HG03159 (cell line): Measurements from ENCODE around the gene SLC2A5.
A peak's percentile ranks its signal among the peaks of the same experiment; 100 is the strongest.
"Not testable (repeated sequence)": the region's sequence is repeated elsewhere in the genome, so short reads cannot be mapped to it uniquely, and the experiment has no call there.

Experiments used
- ATAC-seq: cut with Tn5 transposase; IDR thresholded peaks from one replicate; pipeline ENCODE4 v1.9.1; 2021; ENCODE audit warnings: mild to moderate bottlenecking, moderate library complexity; ENCODE audit not compliant: unreplicated experiment

Gene SLC2A5, protein sequence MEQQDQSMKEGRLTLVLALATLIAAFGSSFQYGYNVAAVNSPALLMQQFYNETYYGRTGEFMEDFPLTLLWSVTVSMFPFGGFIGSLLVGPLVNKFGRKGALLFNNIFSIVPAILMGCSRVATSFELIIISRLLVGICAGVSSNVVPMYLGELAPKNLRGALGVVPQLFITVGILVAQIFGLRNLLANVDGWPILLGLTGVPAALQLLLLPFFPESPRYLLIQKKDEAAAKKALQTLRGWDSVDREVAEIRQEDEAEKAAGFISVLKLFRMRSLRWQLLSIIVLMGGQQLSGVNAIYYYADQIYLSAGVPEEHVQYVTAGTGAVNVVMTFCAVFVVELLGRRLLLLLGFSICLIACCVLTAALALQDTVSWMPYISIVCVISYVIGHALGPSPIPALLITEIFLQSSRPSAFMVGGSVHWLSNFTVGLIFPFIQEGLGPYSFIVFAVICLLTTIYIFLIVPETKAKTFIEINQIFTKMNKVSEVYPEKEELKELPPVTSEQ

DNA sequence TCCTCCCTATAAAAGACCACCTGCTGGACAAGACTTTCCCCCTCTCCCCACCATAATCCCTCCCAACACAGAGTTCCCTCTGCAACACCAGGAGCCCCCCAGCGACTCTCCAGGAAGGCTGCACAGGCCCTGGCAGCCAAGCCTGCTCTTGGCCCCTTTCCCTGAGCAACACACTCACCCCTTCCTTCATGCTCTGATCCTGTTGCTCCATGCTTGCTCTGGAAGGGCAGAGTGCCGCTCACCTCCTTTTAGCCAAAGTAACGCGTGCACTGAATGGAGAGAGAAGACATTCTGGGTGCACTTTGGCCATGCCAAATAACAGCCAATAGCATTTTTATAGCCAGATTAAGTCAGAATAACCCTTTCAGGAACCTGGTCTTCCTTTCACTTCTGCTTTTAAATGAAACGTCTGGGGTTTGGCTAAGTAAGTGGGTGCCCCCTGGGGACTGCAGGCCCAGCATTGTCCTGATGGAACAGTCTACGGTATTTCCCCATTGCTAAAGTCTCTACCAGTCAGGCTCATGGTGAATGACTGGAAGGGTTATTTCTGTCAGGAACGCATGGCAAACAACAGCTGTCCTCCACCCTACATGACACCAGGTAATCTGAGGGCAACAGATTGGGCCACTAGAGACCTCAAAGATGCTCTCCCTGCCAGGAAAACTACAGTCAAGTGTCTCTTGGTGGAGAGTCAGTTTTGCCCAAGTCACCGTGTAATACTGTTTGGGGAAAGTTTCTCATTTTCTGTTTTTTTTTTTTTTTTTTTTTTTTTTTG is at the start of gene SLC2A5:
SLC2A5 (minus strand) TSS at position 310 of the 775 bp plus-strand sequence; CDS start at position 211, 99 bp downstream.
- ATAC-seq = peak; percentile 91

DNA sequence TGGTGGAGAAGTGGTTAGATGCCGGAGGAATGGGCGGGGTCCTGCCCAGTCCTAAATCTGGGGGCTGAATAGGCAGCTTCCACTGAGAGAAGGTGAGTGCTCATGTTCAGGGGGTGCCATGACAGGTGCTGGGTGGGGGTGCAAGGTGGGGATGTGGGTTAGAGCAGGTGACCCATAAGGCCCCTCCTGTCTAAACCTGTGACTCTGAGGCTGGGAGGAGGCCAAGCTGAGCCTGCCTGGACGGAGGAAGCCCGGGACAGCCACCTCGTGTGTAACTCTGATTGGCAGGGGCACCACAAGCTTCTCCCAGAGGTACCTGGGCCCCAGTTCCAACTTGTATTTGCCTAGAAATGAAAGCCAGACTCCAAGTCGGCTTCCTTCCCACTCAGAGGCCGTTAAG is 48.8 kb upstream of the SLC2A5 start:
- ATAC-seq = no peak

DNA sequence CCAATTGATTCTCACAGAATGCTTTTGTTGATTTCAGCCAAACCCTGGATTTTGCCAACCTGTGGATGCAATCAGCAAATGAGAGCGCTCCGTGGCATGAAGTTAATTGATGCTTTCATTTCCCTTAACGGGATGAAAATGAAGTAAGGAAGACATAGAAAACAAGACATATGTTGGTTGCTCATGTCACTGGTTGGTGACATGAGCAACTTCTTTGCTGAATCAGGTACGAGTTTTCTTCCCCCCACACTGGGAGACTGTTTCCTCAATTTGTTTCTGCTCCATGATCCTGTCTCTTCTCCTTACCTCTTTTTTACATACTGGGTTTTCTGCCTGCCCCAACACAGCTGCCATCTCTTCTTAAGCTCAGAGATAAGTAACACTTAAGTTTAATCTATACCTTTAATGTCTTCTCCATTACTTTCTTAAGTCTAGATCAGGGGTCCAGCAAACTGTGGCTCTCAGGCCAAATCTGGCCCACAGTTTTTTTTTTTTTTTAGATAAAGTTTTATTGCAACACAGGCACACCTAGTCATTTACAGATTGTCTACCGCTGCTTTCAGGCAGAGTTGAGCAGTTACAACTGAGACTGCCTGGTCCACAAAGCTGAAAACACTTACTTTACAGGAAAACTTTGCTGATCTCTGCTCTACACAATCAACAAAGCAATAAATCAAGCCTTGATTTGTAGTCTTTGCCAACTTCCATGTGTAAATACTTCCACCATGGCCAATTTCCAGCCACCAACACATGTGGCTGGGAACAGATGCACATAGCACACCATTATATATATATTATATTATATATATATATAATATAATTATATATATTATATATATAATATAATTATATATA is 46.1 kb upstream of the SLC2A5 start:
- ATAC-seq = no peak

DNA sequence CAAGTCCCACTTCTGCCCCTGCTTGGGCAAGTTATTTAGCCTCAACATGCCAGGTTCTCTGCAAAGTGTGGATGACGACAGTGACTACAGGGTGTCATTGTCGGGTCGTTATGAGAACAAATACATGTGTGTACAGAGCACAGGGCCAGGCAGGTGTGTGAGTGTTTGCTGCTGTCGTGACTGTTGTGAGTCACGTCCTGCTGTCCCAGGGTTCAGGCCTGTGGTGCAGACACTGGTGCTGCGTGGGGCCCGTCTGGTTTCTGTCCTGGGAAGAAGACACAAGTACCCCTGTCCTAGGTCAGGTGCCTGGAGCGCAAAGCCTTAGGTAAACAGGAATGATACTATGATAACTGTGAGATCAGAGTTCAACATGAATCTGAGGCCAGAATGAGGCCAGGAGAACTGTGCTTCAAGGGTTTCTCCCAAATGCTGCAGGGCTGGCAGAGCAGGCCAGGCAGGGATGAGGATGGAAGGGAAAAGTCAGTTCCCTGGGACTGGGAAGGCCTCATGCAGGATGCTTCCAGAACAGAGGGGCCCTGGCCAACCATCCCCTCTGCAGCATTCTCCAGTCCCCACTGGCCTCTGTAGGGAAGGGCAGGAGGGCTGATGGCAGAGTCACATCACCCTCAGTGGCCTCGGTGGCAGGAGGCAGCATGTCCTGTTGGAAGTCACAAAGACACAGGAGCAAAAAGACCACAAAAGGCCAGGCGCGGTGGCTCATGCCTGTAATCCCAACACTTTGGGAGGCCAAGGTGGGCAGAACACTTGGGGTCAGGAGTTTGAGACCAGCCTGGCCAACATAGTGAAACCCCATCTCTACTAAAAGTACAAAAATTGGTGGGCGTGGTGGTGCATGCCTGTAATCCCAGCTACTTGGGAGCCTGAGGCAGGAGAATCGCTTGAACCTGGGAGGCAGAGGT is 43.8 kb upstream of the SLC2A5 start:
- ATAC-seq = no peak

DNA sequence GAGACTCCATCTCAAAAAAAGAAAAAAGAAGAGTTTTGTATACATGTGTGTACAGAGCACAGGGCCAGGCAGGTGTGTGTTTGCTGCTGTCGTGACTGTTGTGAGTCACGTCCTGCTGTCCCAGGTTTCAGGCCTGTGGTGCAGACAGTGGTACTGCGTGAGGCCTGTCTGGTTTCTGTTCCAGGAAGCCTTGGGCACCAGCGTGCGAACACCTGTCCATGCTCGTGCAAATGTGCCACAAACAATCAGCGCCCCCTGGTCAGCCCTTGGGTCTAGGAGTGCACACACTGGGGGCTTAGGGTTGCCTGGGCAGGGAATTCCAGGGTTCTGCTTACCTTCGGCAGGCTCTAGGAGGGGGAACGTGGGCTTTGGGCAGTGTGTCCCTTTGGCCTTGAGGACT is 42.5 kb upstream of the SLC2A5 start:
- no peak for ATAC-seq

DNA sequence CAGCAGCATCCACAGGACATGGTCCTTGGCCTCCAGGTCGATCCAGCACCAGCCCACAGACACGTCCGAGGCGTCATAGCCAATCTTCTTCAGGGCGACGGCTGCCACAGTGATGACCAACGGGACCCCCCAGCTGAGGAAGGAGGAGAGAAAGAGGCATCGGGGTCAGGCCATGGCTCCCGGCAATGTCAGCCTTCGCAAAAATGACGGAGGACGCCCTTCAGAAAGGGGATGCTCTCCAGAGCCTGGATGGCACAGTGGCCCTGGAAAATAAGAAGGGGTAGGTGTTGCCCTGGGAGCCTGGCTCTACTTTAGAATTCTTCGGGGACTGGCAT is 41.9 kb upstream of the SLC2A5 start:
- no peak for ATAC-seq

DNA sequence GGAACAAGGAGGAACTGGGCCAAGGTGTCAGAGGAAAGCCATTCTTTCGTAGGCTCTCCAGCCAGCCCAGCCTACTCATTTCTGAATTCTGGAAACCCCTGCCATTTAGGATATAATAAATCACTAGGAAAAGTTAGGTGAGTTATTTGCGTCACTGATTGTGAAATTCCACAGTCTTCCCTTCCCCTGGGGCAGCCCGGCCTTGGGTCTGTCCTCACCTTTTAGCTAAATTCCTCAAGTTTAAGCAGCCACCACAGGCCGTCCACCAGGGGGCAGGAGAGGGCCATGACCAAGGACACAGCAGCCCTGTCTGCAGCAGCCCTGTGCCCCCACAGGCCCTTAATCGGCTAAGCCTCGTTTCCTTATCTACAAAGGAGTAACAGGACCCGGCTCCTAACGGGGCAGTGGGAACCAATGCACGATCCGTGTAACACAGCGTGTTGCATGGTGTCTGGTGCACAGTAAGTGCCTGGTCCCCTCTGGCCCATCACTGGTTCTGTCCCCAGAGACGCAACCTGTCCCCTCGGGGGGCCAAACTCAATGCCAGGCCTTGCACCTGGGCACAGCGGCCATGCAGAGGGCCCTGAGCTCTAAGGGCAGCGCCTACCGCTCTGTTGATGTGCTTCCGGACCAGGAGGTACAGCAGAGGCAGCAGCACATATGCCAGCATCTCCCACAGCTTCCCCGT is 41.4 kb upstream of the SLC2A5 start:
- ATAC-seq = no peak

DNA sequence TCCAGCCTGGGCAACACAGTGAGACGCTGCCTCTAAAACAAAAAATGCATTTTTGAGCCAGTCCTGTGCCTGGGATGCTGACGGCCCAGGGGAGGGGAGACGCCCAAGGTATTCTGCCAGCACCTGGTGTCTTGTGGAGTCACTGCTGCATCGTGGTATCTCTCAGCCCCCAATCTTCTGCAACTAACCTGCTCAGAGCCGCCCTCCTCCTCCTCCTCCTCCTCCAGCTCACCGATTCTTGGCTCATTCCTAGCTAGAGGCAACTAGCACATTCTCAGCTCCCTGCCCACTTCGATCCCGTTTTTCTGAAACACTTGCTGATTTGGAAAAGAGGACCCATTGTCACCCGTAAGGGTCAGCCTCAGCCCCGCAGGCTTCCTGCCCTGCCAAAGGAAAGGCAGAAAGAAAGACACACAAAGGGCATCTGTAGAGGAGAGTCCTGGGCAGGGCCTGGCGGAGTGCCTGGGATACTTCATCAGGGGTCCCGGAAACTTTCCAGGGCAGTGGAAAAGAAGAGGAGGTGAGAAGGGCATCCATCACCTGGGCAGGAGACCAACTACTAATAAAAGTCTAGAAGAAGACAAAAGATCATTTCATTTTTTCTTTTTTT is 38.7 kb upstream of the SLC2A5 start:
- no peak for ATAC-seq

DNA sequence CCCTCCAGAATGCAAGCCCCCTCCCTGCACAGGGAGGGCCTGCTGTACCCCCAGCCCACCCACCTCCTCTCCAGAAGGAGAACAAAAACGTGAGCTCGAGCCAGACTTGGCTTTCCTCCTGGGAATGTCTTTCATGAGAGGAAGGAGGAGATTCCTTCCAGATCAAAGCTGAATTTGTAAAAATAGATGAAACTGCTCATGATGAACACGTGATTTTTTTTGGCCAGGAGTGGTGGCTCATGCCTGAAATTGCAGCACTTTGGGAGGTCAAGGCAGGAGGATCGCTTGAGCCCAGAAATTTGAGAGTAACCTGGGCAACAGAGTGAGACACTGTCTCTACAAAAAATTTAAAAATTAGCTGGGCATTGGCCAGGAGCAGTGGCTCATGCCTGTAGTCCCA is 37.7 kb upstream of the SLC2A5 start:
- no peak for ATAC-seq

DNA sequence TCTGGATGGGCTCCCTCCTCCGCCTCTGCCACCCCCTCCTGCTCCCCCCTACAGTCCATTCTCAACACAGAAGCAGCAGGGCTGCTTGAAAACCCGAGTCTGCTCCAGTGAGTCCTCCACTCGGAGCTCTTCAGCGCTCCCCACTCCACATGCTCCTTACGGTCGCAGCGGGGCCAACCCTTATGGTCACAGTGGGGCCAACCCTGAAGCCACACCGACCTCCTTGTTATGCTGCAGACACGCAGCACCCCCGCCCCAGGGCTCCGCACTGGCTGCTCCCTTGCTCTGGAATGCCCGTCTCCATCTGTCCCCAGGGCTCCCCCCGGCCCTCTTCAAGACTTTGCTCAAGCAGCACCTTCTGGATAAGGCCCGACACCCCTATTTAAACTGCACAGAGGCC is 36.9 kb upstream of the SLC2A5 start:
- no peak for ATAC-seq

DNA sequence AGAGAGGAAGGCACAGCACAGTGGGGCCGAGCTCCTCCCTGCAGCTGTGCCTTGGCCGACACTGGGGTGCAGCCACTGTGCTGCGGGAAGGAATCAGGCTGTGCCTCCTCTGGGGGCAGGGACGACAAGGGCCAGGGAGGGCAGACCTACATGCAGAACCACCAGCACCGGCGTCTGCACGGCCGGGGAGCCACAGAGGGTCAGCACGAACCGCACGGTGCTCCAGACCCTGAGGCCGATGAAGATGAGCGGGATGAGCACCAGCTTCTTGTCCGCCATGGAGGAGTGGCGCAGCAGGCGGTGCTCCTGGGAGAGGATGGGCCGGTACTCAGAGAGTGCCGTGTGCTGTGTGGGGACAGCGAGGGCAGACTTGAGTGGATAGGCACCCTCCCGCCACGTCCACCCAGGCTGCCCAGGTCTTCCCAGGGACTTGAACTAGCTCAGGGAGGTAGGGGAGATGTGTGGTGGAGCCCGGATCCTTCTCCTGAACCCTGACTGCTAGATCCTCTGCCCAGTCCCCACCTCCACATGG is 36.0 kb upstream of the SLC2A5 start:
- ATAC-seq = no peak

DNA sequence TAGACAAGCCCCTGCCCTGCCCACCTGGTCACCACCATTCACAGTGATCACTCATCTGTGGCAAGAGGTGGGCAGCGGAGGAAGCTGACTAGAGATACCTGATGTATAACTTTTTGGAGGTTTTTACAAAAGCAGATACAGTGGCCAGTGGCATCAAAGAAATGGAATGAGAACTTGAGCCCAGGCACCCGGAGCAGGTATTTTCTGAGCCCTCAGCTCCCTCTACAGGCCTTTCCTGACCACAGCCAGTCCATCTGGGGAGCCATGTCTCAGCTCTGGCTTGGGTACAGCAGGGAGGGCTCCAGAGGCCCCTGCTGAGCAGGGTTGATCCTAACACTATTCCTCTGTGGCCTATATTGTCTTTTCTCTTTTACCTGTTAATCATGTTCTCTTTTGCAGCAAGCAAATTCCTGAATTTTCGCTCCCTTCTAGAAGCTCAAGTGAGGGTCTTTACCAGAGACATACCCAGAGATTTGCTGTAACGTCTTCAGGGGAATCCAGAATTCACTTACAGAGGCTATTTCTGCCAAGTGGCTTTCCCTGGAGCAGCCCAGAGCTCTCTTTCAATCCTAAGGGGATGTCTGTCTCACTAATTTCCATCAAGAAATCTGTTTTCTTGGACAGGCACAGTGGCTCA is 32.2 kb upstream of the SLC2A5 start:
- peak; percentile 48 for ATAC-seq

DNA sequence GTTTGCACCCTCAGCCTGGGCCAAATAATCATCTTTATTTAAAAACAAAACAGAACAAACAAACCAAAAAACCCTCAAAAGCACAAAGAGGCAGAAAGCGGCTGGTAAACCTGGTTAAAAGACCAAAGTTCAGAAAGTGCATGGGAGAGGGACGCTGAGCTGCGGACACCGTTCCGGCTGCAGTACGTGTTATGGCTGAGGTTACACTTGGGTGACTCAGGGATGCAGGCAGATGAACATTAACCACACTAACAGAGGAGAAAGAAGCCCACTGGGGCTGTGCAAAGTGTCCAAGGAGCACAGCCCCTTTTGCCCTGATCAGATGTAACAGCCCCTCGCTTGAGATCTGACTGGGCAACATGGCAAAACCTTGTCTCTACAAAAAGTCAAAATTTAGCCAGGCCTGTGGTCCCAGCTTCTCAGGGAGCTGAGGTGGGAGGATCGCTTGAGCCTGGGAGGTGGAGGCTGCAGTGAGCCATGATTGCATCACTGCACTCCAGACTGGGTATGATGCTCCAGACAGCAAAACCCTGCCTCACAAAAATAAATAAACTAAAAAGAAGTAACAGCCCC is 31.1 kb upstream of the SLC2A5 start:
- ATAC-seq = no peak

DNA sequence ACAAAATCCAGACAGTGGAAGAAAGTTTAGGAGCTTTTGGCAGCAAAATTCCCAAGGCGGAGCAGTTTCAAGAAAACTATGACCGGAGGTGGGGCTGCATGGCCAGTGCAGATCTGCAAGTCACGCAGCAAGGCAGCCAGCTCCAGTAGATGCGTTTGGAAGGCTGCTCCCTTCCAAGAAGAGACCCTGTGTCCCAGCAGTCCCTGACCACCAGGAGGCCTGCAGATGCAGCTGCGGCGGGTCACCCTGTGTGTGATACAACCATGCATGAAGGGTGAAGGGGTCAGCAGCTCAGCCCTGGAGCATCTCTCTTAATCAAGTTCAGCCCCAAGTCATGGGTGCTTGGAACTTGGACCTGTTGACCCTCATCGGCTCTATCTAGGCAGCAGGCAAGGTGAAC is 30.1 kb upstream of the SLC2A5 start:
- no peak for ATAC-seq

DNA sequence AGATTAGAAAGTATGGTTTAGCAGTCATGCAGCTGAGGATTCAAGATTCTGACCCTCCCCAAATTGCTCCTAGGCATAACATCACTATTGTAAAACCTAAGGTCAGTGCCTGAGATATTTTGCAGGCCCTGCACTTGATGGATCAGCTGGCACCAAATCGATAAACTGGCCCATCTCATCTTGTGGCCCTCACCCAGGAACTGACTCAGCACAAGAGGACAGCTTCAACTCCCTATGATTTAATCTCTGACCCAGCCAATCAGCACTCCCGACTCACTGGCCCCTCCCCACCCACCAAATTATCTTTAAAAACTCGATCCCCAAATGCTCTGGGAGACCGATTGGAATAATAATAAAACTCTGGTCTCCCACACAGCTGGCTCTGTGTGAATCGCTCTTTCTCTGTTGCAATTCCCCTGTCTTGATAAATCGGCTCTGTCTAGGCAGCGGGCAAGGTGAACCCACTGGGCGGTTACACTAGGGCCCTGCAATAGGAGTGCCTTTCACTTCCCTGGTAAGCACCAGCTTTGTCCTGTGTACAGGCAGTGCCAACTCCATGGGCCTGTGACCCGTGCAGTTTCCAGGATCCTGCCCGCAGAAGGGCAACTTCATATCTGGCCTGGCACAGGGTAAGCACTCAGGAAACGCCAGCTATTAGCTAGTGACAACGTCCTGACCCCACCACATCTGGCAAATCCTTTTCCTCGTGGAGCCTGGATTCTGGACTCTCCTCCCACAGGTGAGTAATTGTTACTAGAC is 28.7 kb upstream of the SLC2A5 start:
- no peak for ATAC-seq

DNA sequence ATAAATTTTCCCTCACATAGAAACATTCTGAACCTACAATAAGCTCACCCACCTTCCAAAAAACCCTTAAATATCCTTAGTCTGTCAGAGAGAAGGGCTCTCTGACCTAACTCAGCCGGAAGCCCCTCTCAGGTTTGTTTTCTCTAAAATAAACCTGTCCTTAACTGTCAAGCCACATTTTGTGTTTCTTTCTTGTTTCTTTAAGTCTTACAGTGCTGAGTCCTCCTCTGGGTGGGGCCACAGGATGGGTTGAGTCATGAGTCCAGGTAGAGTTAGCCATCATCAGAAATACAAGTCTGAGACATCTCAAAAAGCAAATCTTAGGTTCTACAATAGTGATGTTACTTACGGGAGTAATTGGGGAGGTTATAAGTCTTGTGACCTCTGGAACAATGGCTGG is 26.4 kb upstream of the SLC2A5 start:
- no peak for ATAC-seq

DNA sequence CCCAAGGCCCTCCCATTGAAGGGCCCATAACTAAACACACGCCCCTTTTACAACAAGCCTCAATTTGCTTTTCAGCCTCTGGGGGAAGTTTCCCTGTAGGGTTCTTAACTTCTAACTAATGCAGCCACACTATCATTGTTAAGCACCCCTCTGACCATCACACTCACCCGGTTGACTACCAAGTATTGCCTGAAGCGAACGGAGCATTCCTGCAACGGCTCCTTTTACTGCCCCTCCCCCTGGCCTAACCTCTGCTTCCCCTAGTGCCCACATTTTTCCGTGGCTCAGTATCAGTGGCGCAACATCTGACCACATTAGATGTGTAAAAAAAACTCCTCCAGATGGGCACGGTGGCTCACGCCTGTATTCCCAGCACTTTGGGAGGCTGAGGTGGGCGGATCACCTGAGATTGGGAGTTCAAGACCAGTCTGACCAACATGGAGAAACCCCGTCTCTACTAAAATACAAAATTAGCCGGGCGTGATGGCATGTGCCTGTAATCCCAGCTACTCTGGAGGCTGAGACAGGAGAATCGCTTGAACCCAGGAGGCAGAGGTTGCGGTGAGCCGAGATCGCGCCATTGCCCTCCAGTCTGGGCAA is 24.7 kb upstream of the SLC2A5 start:
- ATAC-seq = not testable (repeated sequence)
